GM23338 (cell line): ENCODE data around the gene EPHA7. TPM values are rescaled to one million over a fixed set of nuclear protein-coding genes. Genes with fewer than 3 reads are reported as not detected.

ENCODE experiments used
- ATAC-seq: fragments of 200-7000 bp; cut with Tn5 transposase; 3 replicates; pipeline ENCODE4 v1.9.1; 2020
- DNase-seq: peaks from one replicate; pipeline ENCODE4 v3.0.0-alpha.2; 2015; ENCODE audit warnings: low spot score
- H2AFZ ChIP-seq: fragments of 200-600 bp; sonication (generic); 2 replicates; pipeline ENCODE4 v1.8.0; 2016; ENCODE audit warnings: antibody characterized with exemption, mild to moderate bottlenecking, moderate library complexity
- H3F3A ChIP-seq: fragments of 200-600 bp; sonication (generic); replicated peaks from 2 replicates; pipeline ENCODE4 v1.8.0; 2017; ENCODE audit warnings: antibody characterized with exemption, mixed run types, low read depth
- H3K27ac ChIP-seq: fragments of 200-600 bp; sonication (generic); 2 replicates; pipeline ENCODE4 v1.6.1; 2016; ENCODE audit warnings: low read depth
- H3K27me3 ChIP-seq: fragments of 200-600 bp; sonication (generic); 2 replicates; pipeline ENCODE4 v1.8.0; 2016; ENCODE audit warnings: mild to moderate bottlenecking, mixed run types, moderate library complexity; ENCODE audit not compliant: insufficient read depth
- H3K36me3 ChIP-seq: fragments of 200-600 bp; sonication (generic); 2 replicates; pipeline ENCODE4 v1.8.0; 2016; ENCODE audit warnings: mild to moderate bottlenecking; ENCODE audit not compliant: insufficient read depth
- H3K4me1 ChIP-seq: fragments of 200-600 bp; sonication (generic); 2 replicates; pipeline ENCODE4 v1.8.0; 2016; ENCODE audit warnings: mild to moderate bottlenecking, moderate library complexity; ENCODE audit not compliant: insufficient read depth
- H3K4me2 ChIP-seq: fragments of 200-600 bp; sonication (generic); 2 replicates; pipeline ENCODE4 v1.7.1; 2017; ENCODE audit warnings: mixed run types
- H3K4me3 ChIP-seq: fragments of 200-600 bp; sonication (generic); 2 replicates; pipeline ENCODE4 v1.6.1; 2016; ENCODE audit warnings: mixed run types
- H3K79me2 ChIP-seq: fragments of 200-600 bp; sonication (generic); replicated peaks from 2 replicates; pipeline ENCODE4 v1.8.0; 2017; ENCODE audit warnings: mild to moderate bottlenecking; ENCODE audit not compliant: insufficient read depth
- H3K9me2 ChIP-seq: fragments of 200-600 bp; sonication (generic); 2 replicates; pipeline ENCODE4 v1.8.0; 2017; ENCODE audit not compliant: insufficient read depth
- H4K20me1 ChIP-seq: fragments of 200-600 bp; sonication (generic); replicated peaks from 2 replicates; pipeline ENCODE4 v1.8.0; 2017; ENCODE audit warnings: mild to moderate bottlenecking; ENCODE audit not compliant: insufficient read depth
- H3K27ac Mint-ChIP-seq: 2 replicates; pipeline ENCODE4 v1.8.0; 2020; ENCODE audit warnings: inconsistent platforms, mild to moderate bottlenecking, moderate library complexity, mixed read lengths
- H3K27me3 Mint-ChIP-seq: 3 replicates; pipeline ENCODE4 v1.8.0; 2022; ENCODE audit warnings: low read depth, mild to moderate bottlenecking, moderate library complexity, mixed read lengths, inconsistent platforms; ENCODE audit not compliant: insufficient read depth, poor library complexity
- H3K36me3 Mint-ChIP-seq: 3 replicates; pipeline ENCODE4 v1.8.0; 2021; ENCODE audit warnings: low read depth, mild to moderate bottlenecking, inconsistent platforms, moderate library complexity, mixed read lengths
- H3K4me1 Mint-ChIP-seq: 3 replicates; pipeline ENCODE4 v1.8.0; 2020; ENCODE audit warnings: mild to moderate bottlenecking, inconsistent platforms, mixed read lengths
- H3K4me3 Mint-ChIP-seq: 3 replicates; pipeline ENCODE4 v1.8.0; 2021; ENCODE audit warnings: moderate library complexity, mild to moderate bottlenecking, inconsistent platforms, mixed read lengths
- H3K9me3 Mint-ChIP-seq: 3 replicates; pipeline ENCODE4 v1.8.0; 2020; ENCODE audit warnings: moderate library complexity, mild to moderate bottlenecking, inconsistent platforms, mixed read lengths
- CREB1 ChIP-seq: fragments of 250-450 bp; sonication (Bioruptor Pico); IDR thresholded peaks from 2 replicates; pipeline ENCODE4 v1.5.0; 2020; ENCODE audit warnings: low read depth, mild to moderate bottlenecking, moderate library complexity
- EZH2 ChIP-seq: fragments of 200-600 bp; sonication (generic); IDR thresholded peaks from one replicate; pipeline ENCODE4 v1.8.0; 2017; ENCODE audit warnings: antibody characterized with exemption, mild to moderate bottlenecking, low read depth; ENCODE audit not compliant: unreplicated experiment
- EZH2phosphoT487 ChIP-seq: fragments of 200-600 bp; sonication (generic); IDR thresholded peaks from one replicate; pipeline ENCODE4 v1.8.1; 2018; ENCODE audit warnings: antibody characterized with exemption; ENCODE audit not compliant: unreplicated experiment
- JUNB ChIP-seq: IDR thresholded peaks from one replicate; pipeline ENCODE4 v1.6.1; 2016; ENCODE audit warnings: antibody characterized with exemption; ENCODE audit not compliant: unreplicated experiment
- NANOG ChIP-seq: IDR thresholded peaks from 2 replicates; pipeline ENCODE4 v1.6.1; 2016; ENCODE audit warnings: antibody characterized with exemption, borderline replicate concordance
- POLR2AphosphoS5 ChIP-seq: IDR thresholded peaks from 2 replicates; pipeline ENCODE4 v1.6.1; 2016; ENCODE audit warnings: antibody characterized with exemption, low read depth
- STAT1 ChIP-seq: IDR thresholded peaks from one replicate; pipeline ENCODE4 v1.6.1; 2016; ENCODE audit warnings: antibody characterized with exemption; ENCODE audit not compliant: unreplicated experiment
- ZNF114 ChIP-seq: fragments of 250-450 bp; sonication (Bioruptor Pico); IDR thresholded peaks from 2 replicates; pipeline ENCODE4 v1.5.0; 2020; ENCODE audit warnings: mild to moderate bottlenecking, moderate library complexity
- ZNF331 ChIP-seq: fragments of 250-450 bp; sonication (Bioruptor Pico); IDR thresholded peaks from 2 replicates; pipeline ENCODE4 v1.5.0; 2020; ENCODE audit warnings: low read depth, mild to moderate bottlenecking, moderate library complexity
- polyA plus RNA-seq: library from polyadenylated mRNA; unstranded; fragments of >200 nt; fragmentation: Nextera tagmentation; extraction: Ambion mirVana; gene quantifications from 2 replicates; pipeline ENCODE4 v1.2.1, GENCODE V29; 2016
- total RNA-seq: library from RNA; depleted of rRNA; stranded (reverse); fragments of >200 nt; shearing (Covaris generic); gene quantifications from 2 replicates; pipeline ENCODE4 v1.2.3, GENCODE V29; 2014
- TF ChIP-seq, protein P1 (sequence below): fragments of 250-450 bp; sonication (Bioruptor Pico); IDR thresholded peaks from 2 replicates; pipeline ENCODE4 v1.5.0; 2020; ENCODE audit warnings: mild to moderate bottlenecking, moderate library complexity
- TF ChIP-seq, protein P2 (sequence below): IDR thresholded peaks from one replicate; pipeline ENCODE4 v1.6.1; 2018; ENCODE audit warnings: antibody characterized with exemption; ENCODE audit not compliant: unreplicated experiment
- TF ChIP-seq, protein P3 (sequence below), 2 experiments: fragments of 200-600 bp in 1 of 2; sonication (generic) in 1 of 2; conservative IDR thresholded peaks; 2 replicates each; pipeline versions ENCODE4 v1.5.1 to v1.6.1; 2016 to 2017; ENCODE audit warnings: antibody characterized with exemption in 2 of 2, low read depth in 2 of 2, mild to moderate bottlenecking in 2 of 2, moderate library complexity in 1 of 2
- TF ChIP-seq, protein P4 (sequence below): IDR thresholded peaks from 2 replicates; pipeline ENCODE4 v1.6.1; 2016; ENCODE audit warnings: antibody characterized with exemption

EPHA7 gene
- total and polyA plus RNA-seq, 2 experiments from 2014 or later, result 3.3 to 7.3 TPM

DNA sequence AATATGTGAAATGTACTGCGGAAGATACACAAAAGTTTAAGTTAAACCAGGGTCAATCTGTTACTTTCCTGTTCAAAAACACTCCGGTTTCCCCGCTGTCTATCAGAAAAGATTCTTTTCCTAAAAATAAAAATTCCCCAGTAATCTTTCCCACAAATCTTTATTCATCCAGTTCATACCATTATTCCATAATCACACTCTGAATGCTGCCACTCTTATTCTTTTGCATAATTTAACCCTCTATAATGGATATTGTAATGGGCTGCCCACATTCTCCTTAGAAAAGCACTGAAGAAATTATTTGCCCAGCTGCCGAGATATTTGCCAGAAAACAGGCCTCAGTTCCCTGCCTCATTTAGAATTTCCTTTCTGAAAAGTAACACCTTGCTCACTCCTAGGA is 68.6 kb downstream of the EPHA7 start:
- no peaks in the 10 kb centered on the region for H3K36me3 ChIP-seq

More for the DNA sequence above, 68.6 kb downstream of the EPHA7 start:
- H3K4me2 ChIP-seq, result no peak overlapping the region
- H2AFZ ChIP-seq, result no peak overlapping the region
- H3K27ac Mint-ChIP-seq, result no peak overlapping the region
- no peaks in the 10 kb centered on the region for H4K20me1 ChIP-seq
- H3K4me1 Mint-ChIP-seq, result peaks cover 11% of the 10 kb centered on the region; the same call in 2 of the 3 replicates
- no peaks in the 10 kb centered on the region for H3K79me2 ChIP-seq
- H3K4me3 ChIP-seq, result no peak overlapping the region
- H3K9me2 ChIP-seq, result no peaks in the 10 kb centered on the region
- no peak overlapping the region for H3K4me3 Mint-ChIP-seq
- TF ChIP-seq, protein P1, sequence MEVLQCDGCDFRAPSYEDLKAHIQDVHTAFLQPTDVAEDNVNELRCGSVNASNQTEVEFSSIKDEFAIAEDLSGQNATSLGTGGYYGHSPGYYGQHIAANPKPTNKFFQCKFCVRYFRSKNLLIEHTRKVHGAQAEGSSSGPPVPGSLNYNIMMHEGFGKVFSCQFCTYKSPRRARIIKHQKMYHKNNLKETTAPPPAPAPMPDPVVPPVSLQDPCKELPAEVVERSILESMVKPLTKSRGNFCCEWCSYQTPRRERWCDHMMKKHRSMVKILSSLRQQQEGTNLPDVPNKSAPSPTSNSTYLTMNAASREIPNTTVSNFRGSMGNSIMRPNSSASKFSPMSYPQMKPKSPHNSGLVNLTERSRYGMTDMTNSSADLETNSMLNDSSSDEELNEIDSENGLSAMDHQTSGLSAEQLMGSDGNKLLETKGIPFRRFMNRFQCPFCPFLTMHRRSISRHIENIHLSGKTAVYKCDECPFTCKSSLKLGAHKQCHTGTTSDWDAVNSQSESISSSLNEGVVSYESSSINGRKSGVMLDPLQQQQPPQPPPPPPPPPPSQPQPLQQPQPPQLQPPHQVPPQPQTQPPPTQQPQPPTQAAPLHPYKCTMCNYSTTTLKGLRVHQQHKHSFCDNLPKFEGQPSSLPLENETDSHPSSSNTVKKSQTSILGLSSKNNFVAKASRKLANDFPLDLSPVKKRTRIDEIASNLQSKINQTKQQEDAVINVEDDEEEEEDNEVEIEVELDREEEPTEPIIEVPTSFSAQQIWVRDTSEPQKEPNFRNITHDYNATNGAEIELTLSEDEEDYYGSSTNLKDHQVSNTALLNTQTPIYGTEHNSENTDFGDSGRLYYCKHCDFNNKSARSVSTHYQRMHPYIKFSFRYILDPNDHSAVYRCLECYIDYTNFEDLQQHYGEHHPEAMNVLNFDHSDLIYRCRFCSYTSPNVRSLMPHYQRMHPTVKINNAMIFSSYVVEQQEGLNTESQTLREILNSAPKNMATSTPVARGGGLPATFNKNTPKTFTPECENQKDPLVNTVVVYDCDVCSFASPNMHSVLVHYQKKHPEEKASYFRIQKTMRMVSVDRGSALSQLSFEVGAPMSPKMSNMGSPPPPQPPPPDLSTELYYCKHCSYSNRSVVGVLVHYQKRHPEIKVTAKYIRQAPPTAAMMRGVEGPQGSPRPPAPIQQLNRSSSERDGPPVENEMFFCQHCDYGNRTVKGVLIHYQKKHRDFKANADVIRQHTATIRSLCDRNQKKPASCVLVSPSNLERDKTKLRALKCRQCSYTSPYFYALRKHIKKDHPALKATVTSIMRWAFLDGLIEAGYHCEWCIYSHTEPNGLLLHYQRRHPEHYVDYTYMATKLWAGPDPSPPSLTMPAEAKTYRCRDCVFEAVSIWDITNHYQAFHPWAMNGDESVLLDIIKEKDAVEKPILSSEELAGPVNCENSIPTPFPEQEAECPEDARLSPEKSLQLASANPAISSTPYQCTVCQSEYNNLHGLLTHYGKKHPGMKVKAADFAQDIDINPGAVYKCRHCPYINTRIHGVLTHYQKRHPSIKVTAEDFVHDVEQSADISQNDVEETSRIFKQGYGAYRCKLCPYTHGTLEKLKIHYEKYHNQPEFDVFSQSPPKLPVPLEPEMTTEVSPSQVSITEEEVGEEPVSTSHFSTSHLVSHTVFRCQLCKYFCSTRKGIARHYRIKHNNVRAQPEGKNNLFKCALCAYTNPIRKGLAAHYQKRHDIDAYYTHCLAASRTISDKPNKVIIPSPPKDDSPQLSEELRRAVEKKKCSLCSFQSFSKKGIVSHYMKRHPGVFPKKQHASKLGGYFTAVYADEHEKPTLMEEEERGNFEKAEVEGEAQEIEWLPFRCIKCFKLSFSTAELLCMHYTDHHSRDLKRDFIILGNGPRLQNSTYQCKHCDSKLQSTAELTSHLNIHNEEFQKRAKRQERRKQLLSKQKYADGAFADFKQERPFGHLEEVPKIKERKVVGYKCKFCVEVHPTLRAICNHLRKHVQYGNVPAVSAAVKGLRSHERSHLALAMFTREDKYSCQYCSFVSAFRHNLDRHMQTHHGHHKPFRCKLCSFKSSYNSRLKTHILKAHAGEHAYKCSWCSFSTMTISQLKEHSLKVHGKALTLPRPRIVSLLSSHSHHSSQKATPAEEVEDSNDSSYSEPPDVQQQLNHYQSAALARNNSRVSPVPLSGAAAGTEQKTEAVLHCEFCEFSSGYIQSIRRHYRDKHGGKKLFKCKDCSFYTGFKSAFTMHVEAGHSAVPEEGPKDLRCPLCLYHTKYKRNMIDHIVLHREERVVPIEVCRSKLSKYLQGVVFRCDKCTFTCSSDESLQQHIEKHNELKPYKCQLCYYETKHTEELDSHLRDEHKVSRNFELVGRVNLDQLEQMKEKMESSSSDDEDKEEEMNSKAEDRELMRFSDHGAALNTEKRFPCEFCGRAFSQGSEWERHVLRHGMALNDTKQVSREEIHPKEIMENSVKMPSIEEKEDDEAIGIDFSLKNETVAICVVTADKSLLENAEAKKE, result no peak
- TF ChIP-seq, protein P2, sequence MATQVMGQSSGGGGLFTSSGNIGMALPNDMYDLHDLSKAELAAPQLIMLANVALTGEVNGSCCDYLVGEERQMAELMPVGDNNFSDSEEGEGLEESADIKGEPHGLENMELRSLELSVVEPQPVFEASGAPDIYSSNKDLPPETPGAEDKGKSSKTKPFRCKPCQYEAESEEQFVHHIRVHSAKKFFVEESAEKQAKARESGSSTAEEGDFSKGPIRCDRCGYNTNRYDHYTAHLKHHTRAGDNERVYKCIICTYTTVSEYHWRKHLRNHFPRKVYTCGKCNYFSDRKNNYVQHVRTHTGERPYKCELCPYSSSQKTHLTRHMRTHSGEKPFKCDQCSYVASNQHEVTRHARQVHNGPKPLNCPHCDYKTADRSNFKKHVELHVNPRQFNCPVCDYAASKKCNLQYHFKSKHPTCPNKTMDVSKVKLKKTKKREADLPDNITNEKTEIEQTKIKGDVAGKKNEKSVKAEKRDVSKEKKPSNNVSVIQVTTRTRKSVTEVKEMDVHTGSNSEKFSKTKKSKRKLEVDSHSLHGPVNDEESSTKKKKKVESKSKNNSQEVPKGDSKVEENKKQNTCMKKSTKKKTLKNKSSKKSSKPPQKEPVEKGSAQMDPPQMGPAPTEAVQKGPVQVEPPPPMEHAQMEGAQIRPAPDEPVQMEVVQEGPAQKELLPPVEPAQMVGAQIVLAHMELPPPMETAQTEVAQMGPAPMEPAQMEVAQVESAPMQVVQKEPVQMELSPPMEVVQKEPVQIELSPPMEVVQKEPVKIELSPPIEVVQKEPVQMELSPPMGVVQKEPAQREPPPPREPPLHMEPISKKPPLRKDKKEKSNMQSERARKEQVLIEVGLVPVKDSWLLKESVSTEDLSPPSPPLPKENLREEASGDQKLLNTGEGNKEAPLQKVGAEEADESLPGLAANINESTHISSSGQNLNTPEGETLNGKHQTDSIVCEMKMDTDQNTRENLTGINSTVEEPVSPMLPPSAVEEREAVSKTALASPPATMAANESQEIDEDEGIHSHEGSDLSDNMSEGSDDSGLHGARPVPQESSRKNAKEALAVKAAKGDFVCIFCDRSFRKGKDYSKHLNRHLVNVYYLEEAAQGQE, result no peak
- TF ChIP-seq CREB1 (CRISPR knock-in tag), result no peak
- no peak for TF ChIP-seq POLR2AphosphoS5
- no peak for TF ChIP-seq STAT1
- TF ChIP-seq NANOG, result no peak
- no peak for TF ChIP-seq ZNF114 (CRISPR knock-in tag)
- no peak for TF ChIP-seq ZNF331 (CRISPR knock-in tag)
- TF ChIP-seq, protein P3, sequence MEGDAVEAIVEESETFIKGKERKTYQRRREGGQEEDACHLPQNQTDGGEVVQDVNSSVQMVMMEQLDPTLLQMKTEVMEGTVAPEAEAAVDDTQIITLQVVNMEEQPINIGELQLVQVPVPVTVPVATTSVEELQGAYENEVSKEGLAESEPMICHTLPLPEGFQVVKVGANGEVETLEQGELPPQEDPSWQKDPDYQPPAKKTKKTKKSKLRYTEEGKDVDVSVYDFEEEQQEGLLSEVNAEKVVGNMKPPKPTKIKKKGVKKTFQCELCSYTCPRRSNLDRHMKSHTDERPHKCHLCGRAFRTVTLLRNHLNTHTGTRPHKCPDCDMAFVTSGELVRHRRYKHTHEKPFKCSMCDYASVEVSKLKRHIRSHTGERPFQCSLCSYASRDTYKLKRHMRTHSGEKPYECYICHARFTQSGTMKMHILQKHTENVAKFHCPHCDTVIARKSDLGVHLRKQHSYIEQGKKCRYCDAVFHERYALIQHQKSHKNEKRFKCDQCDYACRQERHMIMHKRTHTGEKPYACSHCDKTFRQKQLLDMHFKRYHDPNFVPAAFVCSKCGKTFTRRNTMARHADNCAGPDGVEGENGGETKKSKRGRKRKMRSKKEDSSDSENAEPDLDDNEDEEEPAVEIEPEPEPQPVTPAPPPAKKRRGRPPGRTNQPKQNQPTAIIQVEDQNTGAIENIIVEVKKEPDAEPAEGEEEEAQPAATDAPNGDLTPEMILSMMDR (conservative IDR thresholded peaks at IDR 0.05; ENCODE audit: low read depth in 2 of 2), result no peak
- TF ChIP-seq JUNB, result no peak
- TF ChIP-seq EZH2phosphoT487, result no peak
- TF ChIP-seq, protein P4, sequence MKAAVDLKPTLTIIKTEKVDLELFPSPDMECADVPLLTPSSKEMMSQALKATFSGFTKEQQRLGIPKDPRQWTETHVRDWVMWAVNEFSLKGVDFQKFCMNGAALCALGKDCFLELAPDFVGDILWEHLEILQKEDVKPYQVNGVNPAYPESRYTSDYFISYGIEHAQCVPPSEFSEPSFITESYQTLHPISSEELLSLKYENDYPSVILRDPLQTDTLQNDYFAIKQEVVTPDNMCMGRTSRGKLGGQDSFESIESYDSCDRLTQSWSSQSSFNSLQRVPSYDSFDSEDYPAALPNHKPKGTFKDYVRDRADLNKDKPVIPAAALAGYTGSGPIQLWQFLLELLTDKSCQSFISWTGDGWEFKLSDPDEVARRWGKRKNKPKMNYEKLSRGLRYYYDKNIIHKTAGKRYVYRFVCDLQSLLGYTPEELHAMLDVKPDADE, result no peak
- no peak for TF ChIP-seq EZH2
- H3F3A ChIP-seq, result no peaks in the 10 kb centered on the region
- no peaks in the 10 kb centered on the region for H3K27me3 ChIP-seq
- H3K36me3 Mint-ChIP-seq, result no peaks in the 10 kb centered on the region; the same call in 2 of the 3 replicates
- no peak for DNase-seq
- no peaks in the 10 kb centered on the region for H3K9me3 Mint-ChIP-seq
- peaks cover 12% of the 10 kb centered on the region for H3K4me1 ChIP-seq
- H3K27ac ChIP-seq, result no peak overlapping the region
- no peaks in the 10 kb centered on the region for H3K27me3 Mint-ChIP-seq
- ATAC-seq, result no peak
